SK-N-SH (cell line): ENCODE data around the gene WTAP.

Source experiments
- CTCF ChIP-seq: fragments of 200-600 bp; sonication (generic); IDR thresholded peaks from 2 replicates; pipeline ENCODE4 v1.6.1; 2017; ENCODE audit warnings: antibody characterized with exemption, mild to moderate bottlenecking, moderate library complexity
- ELF1 ChIP-seq: IDR thresholded peaks from 2 replicates; pipeline ENCODE4 v1.4.0; 2012
- EP300 ChIP-seq, 2 experiments: IDR thresholded peaks; 2 replicates each; pipeline versions ENCODE4 v1.4.0 to v1.6.1; 2012; ENCODE audit warnings: borderline replicate concordance in 1 of 2, low read depth in 1 of 2, low read length in 1 of 2
- GATA2 ChIP-seq: sonication (generic); formaldehyde crosslinking; IDR thresholded peaks from 2 replicates; pipeline ENCODE4 v1.5.0; 2020; ENCODE audit warnings: mild to moderate bottlenecking, missing genetic modification reagents
- SMC3 ChIP-seq: IDR thresholded peaks from 2 replicates; pipeline ENCODE4 v1.6.1; 2012; ENCODE audit warnings: low read depth, low read length, improper control_type of control experiment
- TEAD4 ChIP-seq: IDR thresholded peaks from 2 replicates; pipeline ENCODE4 v1.4.0; 2012; ENCODE audit warnings: mild to moderate bottlenecking, borderline replicate concordance; ENCODE audit not compliant: insufficient read depth
- YY1 ChIP-seq: IDR thresholded peaks from 2 replicates; pipeline ENCODE4 v1.4.0; 2012; ENCODE audit warnings: low read depth, mild to moderate bottlenecking

- TF ChIP-seq YY1 (no peak), EP300 (IDR thresholded peaks at IDR 0.05; ENCODE audit: borderline replicate concordance in 1 of 2, low read depth in 1 of 2, low read length in 1 of 2) (no peak), TEAD4 (no peak), CTCF (no peak), ELF1 (no peak), SMC3 (no peak), GATA2 (CRISPR knock-in tag) (no peak)
Observed at GRCh38 chr6:159736908-159737307, 9.6 kb downstream of the WTAP start.
